Prostate gland (tissue), 2 donors: ENCODE measurements around the gene OSBPL6. TPM values are rescaled to one million over a fixed set of nuclear protein-coding genes. Genes with fewer than 3 reads are reported as not detected.

Source experiments
- DNase-seq: peaks from one replicate; pipeline ENCODE4 v3.0.0-alpha.2; 2019; ENCODE audit warnings: low spot score
- H3K27ac ChIP-seq, 2 donors: fragments of 200-600 bp; sonication (generic); 2 replicates each; pipeline ENCODE4 v1.5.1; 2017 to 2019
- H3K27me3 ChIP-seq: fragments of 200-600 bp; sonication (generic); replicated peaks from 2 replicates; pipeline ENCODE4 v1.5.1; 2019; ENCODE audit not compliant: insufficient read depth
- H3K36me3 ChIP-seq, 2 donors: fragments of 200-600 bp; sonication (generic); 1 replicate in 1 of 2; 2 replicates in 1 of 2; pipeline versions ENCODE4 v1.5.1 to v1.8.1; 2017 to 2019
- H3K4me1 ChIP-seq: fragments of 200-600 bp; sonication (generic); replicated peaks from 2 replicates; pipeline ENCODE4 v1.5.1; 2019
- H3K4me3 ChIP-seq, 2 donors: fragments of 200-600 bp; sonication (generic); 2 replicates each; pipeline ENCODE4 v1.5.1; 2017 to 2019
- H3K9me3 ChIP-seq: fragments of 200-600 bp; sonication (generic); 2 replicates; pipeline ENCODE4 v1.5.1; 2017
- POLR2A ChIP-seq: fragments of 450-650 bp; IDR thresholded peaks from one replicate; pipeline ENCODE4 v1.6.1; 2016; ENCODE audit warnings: antibody characterized with exemption, mild to moderate bottlenecking
- POLR2AphosphoS5 ChIP-seq: sonication (generic); formaldehyde crosslinking; IDR thresholded peaks from one replicate; pipeline ENCODE4 v1.6.1; 2017; ENCODE audit warnings: antibody characterized with exemption
- WGBS: methylation state at CpG from one replicate; pipeline ENCODE4 v1.1.5; 2018; 5-methylcytosine and 5-hydroxymethylcytosine counted together
- intact Hi-C: fragments of 100-400 bp; cut with DNase I; formaldehyde crosslinking; loops from one replicate; pipeline ENCODE4 v1.14.2; 2022
- total RNA-seq, 2 donors: library from RNA; depleted of rRNA; stranded (reverse); fragments of >200 nt; gene quantifications; one replicate each; pipeline ENCODE4 v1.1.0, GENCODE V29; 2016
- TF ChIP-seq, protein P1 (sequence below), 4 experiments: fragments of 200-600 bp in 2 of 4; fragments of 450-650 bp in 2 of 4; sonication (generic) in 2 of 4; IDR thresholded peaks; 1 replicate in 3 of 4; 2 replicates in 1 of 4; pipeline ENCODE4 v1.5.1; 2016 to 2019; ENCODE audit warnings: antibody characterized with exemption in 4 of 4, mild to moderate bottlenecking in 2 of 4, moderate library complexity in 2 of 4

The OSBPL6 gene
- total RNA-seq, 2 donors from 2014 or later, result 2.4 to 10.8 TPM

DNA sequence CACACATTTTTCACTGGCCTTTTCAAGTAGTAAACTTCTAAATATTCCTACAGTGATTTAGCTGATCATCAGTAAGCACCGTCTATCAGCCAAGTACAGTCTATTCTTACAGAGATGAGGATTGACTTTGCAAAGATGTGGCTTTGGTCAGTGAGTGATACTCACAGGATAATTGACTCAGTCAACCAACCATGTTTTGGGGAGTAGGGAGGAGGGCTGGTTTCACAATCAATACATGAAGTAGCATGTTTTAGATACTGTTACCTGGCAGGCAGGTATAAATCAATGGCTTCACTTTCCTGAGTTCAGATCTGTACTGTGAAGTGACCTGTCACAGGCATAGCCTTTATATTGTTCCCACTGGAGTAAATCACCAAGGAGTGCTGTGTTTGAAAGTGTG lies 27.2 kb downstream of the OSBPL6 start:
- no peak overlapping the region for H3K27ac ChIP-seq
- no peaks in the 10 kb centered on the region for H3K36me3 ChIP-seq
- no peaks in the 10 kb centered on the region for H3K27me3 ChIP-seq
- TF ChIP-seq POLR2AphosphoS5 (no peak), POLR2A (no peak)
- TF ChIP-seq, protein P1, sequence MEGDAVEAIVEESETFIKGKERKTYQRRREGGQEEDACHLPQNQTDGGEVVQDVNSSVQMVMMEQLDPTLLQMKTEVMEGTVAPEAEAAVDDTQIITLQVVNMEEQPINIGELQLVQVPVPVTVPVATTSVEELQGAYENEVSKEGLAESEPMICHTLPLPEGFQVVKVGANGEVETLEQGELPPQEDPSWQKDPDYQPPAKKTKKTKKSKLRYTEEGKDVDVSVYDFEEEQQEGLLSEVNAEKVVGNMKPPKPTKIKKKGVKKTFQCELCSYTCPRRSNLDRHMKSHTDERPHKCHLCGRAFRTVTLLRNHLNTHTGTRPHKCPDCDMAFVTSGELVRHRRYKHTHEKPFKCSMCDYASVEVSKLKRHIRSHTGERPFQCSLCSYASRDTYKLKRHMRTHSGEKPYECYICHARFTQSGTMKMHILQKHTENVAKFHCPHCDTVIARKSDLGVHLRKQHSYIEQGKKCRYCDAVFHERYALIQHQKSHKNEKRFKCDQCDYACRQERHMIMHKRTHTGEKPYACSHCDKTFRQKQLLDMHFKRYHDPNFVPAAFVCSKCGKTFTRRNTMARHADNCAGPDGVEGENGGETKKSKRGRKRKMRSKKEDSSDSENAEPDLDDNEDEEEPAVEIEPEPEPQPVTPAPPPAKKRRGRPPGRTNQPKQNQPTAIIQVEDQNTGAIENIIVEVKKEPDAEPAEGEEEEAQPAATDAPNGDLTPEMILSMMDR (IDR thresholded peaks at IDR 0.05), result no peak
- no peak for DNase-seq
- H3K9me3 ChIP-seq, result no peaks in the 10 kb centered on the region
- no peak overlapping the region for H3K4me3 ChIP-seq
- WGBS, result 76% methylated on average over 1 of the region's 1 CpG
- intact Hi-C loops, result no loop called here
- H3K4me1 ChIP-seq, result no peaks in the 10 kb centered on the region

DNA sequence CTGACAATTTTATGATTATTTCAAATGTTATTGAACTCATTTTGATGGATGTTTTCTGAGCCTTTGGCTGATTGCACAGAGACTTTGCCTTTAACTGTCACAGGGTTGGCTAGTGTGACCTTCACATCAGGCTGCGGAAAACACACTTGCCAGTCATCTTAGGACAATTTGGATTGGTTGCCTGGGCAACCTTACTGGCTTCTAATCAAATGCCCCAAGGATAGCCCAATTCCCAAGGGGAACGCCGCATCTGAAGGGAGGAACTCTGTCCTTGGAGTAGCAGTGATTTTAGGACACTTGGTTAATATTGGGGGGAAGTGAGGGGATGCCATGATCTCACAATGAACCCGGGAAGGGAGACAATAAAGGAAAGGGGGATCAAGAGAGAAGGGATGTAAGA lies 29.5 kb downstream of the OSBPL6 start:
- Histone ChIP-seq H3K27ac (no peak overlapping the region), H3K27me3 (no peaks in the 10 kb centered on the region), H3K9me3 (no peaks in the 10 kb centered on the region), H3K4me1 (no peaks in the 10 kb centered on the region), H3K4me3 (no peak overlapping the region), H3K36me3 (no peaks in the 10 kb centered on the region)
- intact Hi-C loops, result no loop called here
- WGBS, result 93% methylated on average over 4 of the region's 4 CpGs
- TF ChIP-seq, protein P1 (IDR thresholded peaks at IDR 0.05), result no peak
- TF ChIP-seq POLR2A (no peak), POLR2AphosphoS5 (no peak)
- DNase-seq, result no peak

GRCh38 chr2:178225006-178225805 lies 30.9 kb downstream of the OSBPL6 start:
- TF ChIP-seq POLR2A (no peak), POLR2AphosphoS5 (no peak)
- TF ChIP-seq, protein P1 (IDR thresholded peaks at IDR 0.05), result no peak
- Histone ChIP-seq H3K9me3 (no peaks in the 10 kb centered on the region), H3K27me3 (no peaks in the 10 kb centered on the region), H3K27ac (no peak overlapping the region), H3K4me3 (no peak overlapping the region), H3K36me3 (no peaks in the 10 kb centered on the region), H3K4me1 (no peaks in the 10 kb centered on the region)
- intact Hi-C loops, result no loop called here
- 51% methylated on average over 4 of the region's 4 CpGs for WGBS
- DNase-seq, result no peak

- TF ChIP-seq POLR2A (no peak), POLR2AphosphoS5 (no peak)
- TF ChIP-seq, protein P1 (IDR thresholded peaks at IDR 0.05), result no peak
- 63% methylated on average over 2 of the region's 2 CpGs for WGBS
- DNase-seq, result no peak
- H3K36me3 ChIP-seq, result no peaks in the 10 kb centered on the region
- H3K4me1 ChIP-seq, result no peaks in the 10 kb centered on the region
- no peaks in the 10 kb centered on the region for H3K9me3 ChIP-seq
- no peaks in the 10 kb centered on the region for H3K27me3 ChIP-seq
- intact Hi-C loops, result no loop called here
- H3K4me3 ChIP-seq, result no peak overlapping the region
- no peak overlapping the region for H3K27ac ChIP-seq
These were observed 32.9 kb downstream of the OSBPL6 start for GRCh38 chr2:178227187-178227586.

DNA sequence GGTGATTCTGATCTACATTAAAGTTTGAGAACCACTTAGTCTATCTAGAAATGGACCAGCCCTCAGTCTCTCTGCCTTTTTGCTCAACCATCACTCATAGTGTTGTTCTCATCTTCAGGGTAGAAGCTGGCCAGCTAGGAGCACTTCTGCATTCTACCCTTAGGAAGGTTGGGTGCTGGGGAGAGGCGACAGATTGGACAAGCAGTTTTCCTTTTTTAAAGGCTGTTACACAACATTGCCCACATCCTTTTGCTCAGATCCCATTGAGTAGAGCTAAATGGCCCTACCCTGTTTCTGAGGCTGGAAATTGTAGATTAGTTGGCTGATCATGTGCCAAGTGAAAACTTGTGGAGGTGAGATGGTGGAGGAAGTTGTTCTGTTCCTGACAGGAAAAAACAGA lies 35.6 kb downstream of the OSBPL6 start:
- Histone ChIP-seq H3K36me3 (no peaks in the 10 kb centered on the region), H3K4me1 (no peaks in the 10 kb centered on the region), H3K9me3 (no peaks in the 10 kb centered on the region), H3K27me3 (no peaks in the 10 kb centered on the region), H3K27ac (no peak overlapping the region), H3K4me3 (no peak overlapping the region)
- TF ChIP-seq POLR2A (no peak), POLR2AphosphoS5 (no peak)
- TF ChIP-seq, protein P1 (IDR thresholded peaks at IDR 0.05), result no peak
- DNase-seq, result no peak
- 100% methylated on average over 1 of the region's 1 CpG for WGBS
- intact Hi-C loops, result no loop called here
